Keratinocyte (primary cell): Measurements from ENCODE around the gene DSC2.

Experiments used
- EZH2 ChIP-seq: IDR thresholded peaks from one replicate; pipeline ENCODE4 v1.6.1; 2012; ENCODE audit warnings: inconsistent platforms, mild to moderate bottlenecking, low read length, moderate library complexity
- TF ChIP-seq, protein P1 (sequence below), 3 experiments: IDR thresholded peaks in 1 of 3; conservative IDR thresholded peaks in 1 of 3; optimal IDR thresholded peaks in 1 of 3; 2 replicates in 2 of 3; 3 replicates in 1 of 3; pipeline versions ENCODE3 to v1.5.1; 2011; ENCODE audit warnings: low read length in 3 of 3, mild to moderate bottlenecking in 3 of 3, moderate library complexity in 2 of 3, control low read depth in 1 of 3, inconsistent platforms in 1 of 3; ENCODE audit not compliant: insufficient read depth in 2 of 3; ENCODE audit errors: extremely low read depth in 1 of 3

- TF ChIP-seq, protein P1, sequence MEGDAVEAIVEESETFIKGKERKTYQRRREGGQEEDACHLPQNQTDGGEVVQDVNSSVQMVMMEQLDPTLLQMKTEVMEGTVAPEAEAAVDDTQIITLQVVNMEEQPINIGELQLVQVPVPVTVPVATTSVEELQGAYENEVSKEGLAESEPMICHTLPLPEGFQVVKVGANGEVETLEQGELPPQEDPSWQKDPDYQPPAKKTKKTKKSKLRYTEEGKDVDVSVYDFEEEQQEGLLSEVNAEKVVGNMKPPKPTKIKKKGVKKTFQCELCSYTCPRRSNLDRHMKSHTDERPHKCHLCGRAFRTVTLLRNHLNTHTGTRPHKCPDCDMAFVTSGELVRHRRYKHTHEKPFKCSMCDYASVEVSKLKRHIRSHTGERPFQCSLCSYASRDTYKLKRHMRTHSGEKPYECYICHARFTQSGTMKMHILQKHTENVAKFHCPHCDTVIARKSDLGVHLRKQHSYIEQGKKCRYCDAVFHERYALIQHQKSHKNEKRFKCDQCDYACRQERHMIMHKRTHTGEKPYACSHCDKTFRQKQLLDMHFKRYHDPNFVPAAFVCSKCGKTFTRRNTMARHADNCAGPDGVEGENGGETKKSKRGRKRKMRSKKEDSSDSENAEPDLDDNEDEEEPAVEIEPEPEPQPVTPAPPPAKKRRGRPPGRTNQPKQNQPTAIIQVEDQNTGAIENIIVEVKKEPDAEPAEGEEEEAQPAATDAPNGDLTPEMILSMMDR (optimal IDR thresholded peaks at IDR 0.05 in 1 of 3, IDR thresholded peaks at IDR 0.05 in 1 of 3, conservative IDR thresholded peaks at IDR 0.05 in 1 of 3; ENCODE audit: extremely low read depth in 1 of 3, insufficient read depth in 2 of 3, low read length in 3 of 3), result no peak
- TF ChIP-seq EZH2, result no peak
These were observed 53.0 kb downstream of the DSC2 start for GRCh38 chr18:31049189-31049588.
